Measurements from ENCODE around the gene NTF4.

Gene NTF4

DNA sequence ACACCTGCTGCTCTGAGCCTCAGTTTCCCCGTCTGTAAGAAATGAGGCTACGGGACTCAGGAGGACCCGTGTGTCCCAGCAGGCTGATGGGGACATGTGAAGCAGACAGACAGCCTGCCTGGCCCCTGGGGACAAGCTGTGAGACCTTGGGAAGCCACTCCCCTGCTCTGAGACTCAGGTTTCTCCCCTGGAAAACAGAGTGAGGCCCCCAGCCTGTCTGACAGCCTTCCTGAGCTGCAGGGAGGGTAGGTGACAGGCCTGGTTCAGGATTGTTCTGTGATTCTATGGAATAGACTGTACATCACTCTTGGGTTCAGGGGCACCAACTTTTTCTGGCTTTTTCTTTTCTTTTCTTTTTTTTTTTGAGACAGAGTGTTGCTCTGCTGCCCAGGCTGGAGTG lies 2.9 kb upstream of the NTF4 start:
- TF ChIP-seq, protein P1, sequence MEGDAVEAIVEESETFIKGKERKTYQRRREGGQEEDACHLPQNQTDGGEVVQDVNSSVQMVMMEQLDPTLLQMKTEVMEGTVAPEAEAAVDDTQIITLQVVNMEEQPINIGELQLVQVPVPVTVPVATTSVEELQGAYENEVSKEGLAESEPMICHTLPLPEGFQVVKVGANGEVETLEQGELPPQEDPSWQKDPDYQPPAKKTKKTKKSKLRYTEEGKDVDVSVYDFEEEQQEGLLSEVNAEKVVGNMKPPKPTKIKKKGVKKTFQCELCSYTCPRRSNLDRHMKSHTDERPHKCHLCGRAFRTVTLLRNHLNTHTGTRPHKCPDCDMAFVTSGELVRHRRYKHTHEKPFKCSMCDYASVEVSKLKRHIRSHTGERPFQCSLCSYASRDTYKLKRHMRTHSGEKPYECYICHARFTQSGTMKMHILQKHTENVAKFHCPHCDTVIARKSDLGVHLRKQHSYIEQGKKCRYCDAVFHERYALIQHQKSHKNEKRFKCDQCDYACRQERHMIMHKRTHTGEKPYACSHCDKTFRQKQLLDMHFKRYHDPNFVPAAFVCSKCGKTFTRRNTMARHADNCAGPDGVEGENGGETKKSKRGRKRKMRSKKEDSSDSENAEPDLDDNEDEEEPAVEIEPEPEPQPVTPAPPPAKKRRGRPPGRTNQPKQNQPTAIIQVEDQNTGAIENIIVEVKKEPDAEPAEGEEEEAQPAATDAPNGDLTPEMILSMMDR (IDR thresholded peaks at IDR 0.05; ENCODE audit: low read depth, low read length) = no peak
- TF ChIP-seq EZH2phosphoT487 (IDR thresholded peaks at IDR 0.05; ENCODE audit: low read depth) = no peak
- no peak overlapping the region for H3K27ac ChIP-seq (ENCODE audit: low read length)
- no peaks in the 10 kb centered on the region for H3K79me2 ChIP-seq (ENCODE audit: low read length)
- H3K27me3 ChIP-seq (ENCODE audit: low read depth, low read length) = peaks cover 25% of the 10 kb centered on the region
- H3K4me1 ChIP-seq (ENCODE audit: low read length) = no peaks in the 10 kb centered on the region
- H3K4me2 ChIP-seq (ENCODE audit: low read length) = no peak overlapping the region
- H3K36me3 ChIP-seq (replicated peaks; ENCODE audit: low read depth, low read length) = no peaks in the 10 kb centered on the region
- no peak overlapping the region for H3K9ac ChIP-seq (ENCODE audit: low read length)
- H3K4me3 ChIP-seq (ENCODE audit: low read length) = no peak overlapping the region
- no peaks in the 10 kb centered on the region for H4K20me1 ChIP-seq (ENCODE audit: insufficient read depth, low read length)
- H3K9me3 ChIP-seq (ENCODE audit: insufficient read depth, low read length) = no peaks in the 10 kb centered on the region
- H2AFZ ChIP-seq (ENCODE audit: low read depth, low read length) = no peak overlapping the region

DNA sequence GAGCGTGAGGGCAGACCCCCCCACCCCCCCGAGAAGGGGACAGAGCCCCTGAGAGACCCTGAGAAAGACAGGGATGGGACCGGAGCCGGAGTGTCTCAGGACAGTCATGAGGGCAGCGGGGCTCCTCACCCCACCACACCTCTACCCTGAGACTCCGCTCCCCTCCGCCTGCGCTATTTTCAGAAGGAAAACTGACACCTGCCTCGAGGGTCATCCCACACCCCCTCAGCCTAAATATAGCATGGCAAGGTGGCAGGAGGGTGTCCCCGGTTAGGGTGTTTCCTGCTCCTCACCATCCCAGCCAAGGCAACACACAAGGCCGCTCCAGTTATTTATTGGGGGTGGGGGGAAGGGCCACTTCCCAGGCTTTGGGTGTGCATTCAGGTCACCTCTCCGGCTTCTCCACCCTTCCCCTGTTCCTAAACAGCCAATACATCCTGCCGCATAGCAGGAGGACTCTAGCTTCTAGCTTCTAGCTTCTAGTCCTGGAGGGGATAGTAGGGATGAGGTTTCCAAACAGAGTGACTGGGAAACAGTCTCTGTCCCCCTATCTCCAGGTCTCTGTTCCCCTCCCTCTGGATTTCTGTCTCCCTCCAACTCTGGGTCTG lies 1.4 kb upstream of the NTF4 start:
- Histone ChIP-seq H3K27ac (ENCODE audit: low read length) (no peak overlapping the region), H3K27me3 (ENCODE audit: low read depth, low read length) (peaks cover 25% of the 10 kb centered on the region), H3K79me2 (ENCODE audit: low read length) (no peaks in the 10 kb centered on the region), H3K9me3 (ENCODE audit: insufficient read depth, low read length) (no peaks in the 10 kb centered on the region), H3K4me3 (ENCODE audit: low read length) (no peak overlapping the region), H3K4me1 (ENCODE audit: low read length) (no peaks in the 10 kb centered on the region), H3K9ac (ENCODE audit: low read length) (no peak overlapping the region), H2AFZ (ENCODE audit: low read depth, low read length) (no peak overlapping the region), H3K36me3 (replicated peaks; ENCODE audit: low read depth, low read length) (no peaks in the 10 kb centered on the region), H4K20me1 (ENCODE audit: insufficient read depth, low read length) (no peaks in the 10 kb centered on the region), H3K4me2 (ENCODE audit: low read length) (no peak overlapping the region)
- TF ChIP-seq, protein P1 (IDR thresholded peaks at IDR 0.05; ENCODE audit: low read depth, low read length) = no peak

DNA sequence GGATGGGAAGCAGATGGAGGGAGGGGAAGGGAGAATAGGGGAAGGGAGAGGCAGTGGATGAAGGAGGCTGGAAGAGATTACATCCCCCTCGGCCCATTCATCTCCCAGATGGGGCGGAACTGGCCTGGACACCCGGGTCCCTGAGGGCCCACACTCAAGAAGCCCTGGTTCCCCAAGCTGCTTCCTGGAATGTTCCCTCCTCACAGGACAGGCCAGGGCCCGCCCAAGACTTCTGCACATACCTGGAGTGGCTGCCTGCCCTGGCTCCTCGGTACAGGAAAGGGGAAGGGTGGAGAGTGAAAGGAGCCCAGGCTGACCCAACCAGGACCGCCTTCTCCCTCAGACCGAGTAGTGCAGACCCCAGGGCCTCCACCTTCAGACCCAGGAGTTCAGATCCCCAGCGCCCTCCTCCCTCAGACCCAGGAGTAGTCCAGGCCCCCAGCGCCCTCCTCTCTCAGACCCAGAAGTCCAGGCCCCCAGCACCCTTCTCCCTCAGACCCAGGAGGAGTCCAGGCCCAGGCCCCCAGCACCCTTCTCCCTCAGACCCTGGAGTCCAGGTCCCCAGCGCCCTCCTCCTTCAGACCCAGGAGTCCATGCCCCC lies 489 bp downstream of the NTF4 start:
- Histone ChIP-seq H3K36me3 (replicated peaks; ENCODE audit: low read depth, low read length) (no peaks in the 10 kb centered on the region), H3K4me2 (ENCODE audit: low read length) (0 out of 2 replicates have a peak overlapping the region, but pooled peaks have one; percentile 29), H3K4me3 (ENCODE audit: low read length) (no peak overlapping the region), H3K27ac (ENCODE audit: low read length) (no peak overlapping the region), H3K9me3 (ENCODE audit: insufficient read depth, low read length) (no peaks in the 10 kb centered on the region), H2AFZ (ENCODE audit: low read depth, low read length) (no peak overlapping the region), H4K20me1 (ENCODE audit: insufficient read depth, low read length) (no peaks in the 10 kb centered on the region), H3K79me2 (ENCODE audit: low read length) (no peaks in the 10 kb centered on the region), H3K27me3 (ENCODE audit: low read depth, low read length) (peaks cover 25% of the 10 kb centered on the region), H3K4me1 (ENCODE audit: low read length) (no peaks in the 10 kb centered on the region), H3K9ac (ENCODE audit: low read length) (no peak overlapping the region)
- TF ChIP-seq EZH2phosphoT487 (IDR thresholded peaks at IDR 0.05; ENCODE audit: low read depth) = no peak
- TF ChIP-seq, protein P1 (IDR thresholded peaks at IDR 0.05; ENCODE audit: low read depth, low read length) = no peak

DNA sequence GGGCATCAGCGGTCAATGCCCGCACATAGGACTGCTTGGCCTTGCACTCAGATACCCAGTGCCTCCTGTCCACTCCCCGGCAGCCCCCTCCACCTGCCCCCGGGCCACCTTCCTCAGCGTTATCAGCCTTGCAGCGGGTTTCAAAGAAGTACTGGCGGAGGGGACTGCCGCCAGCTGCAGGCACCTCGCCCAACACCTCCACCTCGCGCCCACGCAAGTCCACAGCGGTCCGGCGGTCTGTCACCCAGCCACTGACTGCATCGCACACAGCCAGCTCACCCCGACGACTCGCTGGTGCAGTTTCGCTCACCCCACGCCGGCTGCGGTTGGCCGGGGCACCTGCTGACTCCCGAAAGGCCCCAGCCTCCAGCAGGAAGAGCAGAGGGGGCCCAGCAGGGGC lies 3.2 kb downstream of the NTF4 start:
- Histone ChIP-seq H3K9me3 (ENCODE audit: insufficient read depth, low read length) (no peaks in the 10 kb centered on the region), H3K27me3 (ENCODE audit: low read depth, low read length) (peaks cover 17% of the 10 kb centered on the region), H3K4me3 (ENCODE audit: low read length) (no peak overlapping the region), H3K4me2 (ENCODE audit: low read length) (no peak overlapping the region), H4K20me1 (ENCODE audit: insufficient read depth, low read length) (no peaks in the 10 kb centered on the region), H3K4me1 (ENCODE audit: low read length) (no peaks in the 10 kb centered on the region), H2AFZ (ENCODE audit: low read depth, low read length) (no peak overlapping the region), H3K27ac (ENCODE audit: low read length) (no peak overlapping the region), H3K9ac (ENCODE audit: low read length) (no peak overlapping the region), H3K36me3 (replicated peaks; ENCODE audit: low read depth, low read length) (no peaks in the 10 kb centered on the region), H3K79me2 (ENCODE audit: low read length) (no peaks in the 10 kb centered on the region)
- no peak for TF ChIP-seq EZH2phosphoT487 (IDR thresholded peaks at IDR 0.05; ENCODE audit: low read depth)
- TF ChIP-seq, protein P1 (IDR thresholded peaks at IDR 0.05; ENCODE audit: low read depth, low read length) = no peak
